Activated T-cell treated with anti-CD3 and anti-CD28 coated beads, Interleukin-2, amount 50 U/mL, for 1 hour (primary cell): ENCODE data around the gene ADD2.
"Not testable (repeated sequence)": the region's sequence is repeated elsewhere in the genome, so short reads cannot be mapped to it uniquely, and the experiment has no call there.

ENCODE experiments used
- DNase-seq: peaks from one replicate; pipeline ENCODE4 v3.0.0-alpha.2; 2020

Gene ADD2

DNA sequence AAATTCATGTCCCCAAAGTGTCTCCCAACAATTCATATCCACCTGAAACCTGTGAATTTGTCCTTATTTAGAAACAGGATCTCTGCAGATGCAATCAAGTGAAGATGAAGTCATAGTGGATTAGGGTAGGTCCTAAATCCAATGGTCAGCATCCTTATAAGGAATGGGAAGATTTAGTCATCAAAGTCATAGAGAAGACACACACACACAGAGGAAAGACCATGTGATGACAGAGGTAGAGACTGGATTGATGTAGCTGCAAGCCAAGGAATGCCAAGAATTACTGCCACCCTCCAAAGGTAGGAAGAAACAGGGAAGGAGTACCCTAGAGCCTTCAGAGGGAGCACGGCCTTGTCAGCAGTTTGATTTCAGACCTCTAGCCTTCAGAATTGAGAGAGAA lies 17.7 kb downstream of the ADD2 start:
- DNase-seq = no peak

DNA sequence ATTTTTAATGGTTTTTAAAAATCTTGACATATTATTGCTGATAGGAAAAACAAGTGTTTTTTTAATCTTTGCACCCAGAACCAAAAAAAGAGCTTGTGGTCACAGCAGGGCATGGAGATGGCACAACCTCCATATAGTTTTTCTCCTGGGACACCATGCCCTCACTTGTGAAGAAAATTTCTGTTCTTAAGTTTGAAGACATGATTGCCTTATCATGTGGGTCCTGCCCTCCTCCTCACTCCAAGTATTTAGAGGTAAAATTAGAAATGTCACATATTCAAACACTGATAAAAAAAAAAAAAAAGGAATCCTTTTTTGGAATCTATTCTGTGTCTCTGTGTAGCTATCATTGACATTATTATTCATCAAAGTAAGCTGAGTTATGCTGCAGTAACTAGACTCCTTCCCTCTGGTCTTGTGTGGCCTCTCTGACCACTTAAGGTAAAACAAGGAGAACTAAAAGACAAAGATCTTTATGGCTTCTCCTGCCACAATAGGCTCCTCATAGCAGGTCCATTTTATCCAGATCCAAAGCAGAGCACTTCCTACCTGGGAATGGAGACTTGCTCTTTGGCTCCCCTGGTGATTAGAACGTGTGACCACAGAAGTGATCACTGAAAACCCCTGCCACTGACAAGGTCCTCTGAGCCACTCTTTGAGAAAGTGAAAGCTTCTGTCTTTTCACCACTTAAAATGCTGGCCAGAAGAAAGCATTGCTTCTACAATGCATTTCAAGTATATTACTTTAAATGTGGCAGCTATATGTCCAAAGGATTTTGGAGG lies 19.8 kb downstream of the ADD2 start:
- DNase-seq = no peak

DNA sequence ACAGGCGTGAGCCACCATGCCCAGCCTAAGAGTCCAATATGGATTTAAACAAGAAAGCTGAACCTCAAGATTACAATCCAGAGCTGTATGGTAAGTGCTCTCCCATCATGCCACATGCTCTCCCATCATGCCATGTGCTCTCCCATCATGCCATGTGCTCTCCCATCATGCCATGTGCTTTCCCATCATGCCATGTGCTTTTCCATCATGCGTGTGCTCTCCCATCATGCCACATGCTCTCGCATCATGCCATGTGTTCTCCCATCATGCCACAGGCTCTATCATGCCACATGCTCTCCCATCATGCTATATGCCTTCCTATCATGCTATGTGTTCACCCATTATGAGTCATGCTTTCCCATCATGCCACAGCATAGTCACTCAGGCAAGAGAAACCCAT lies 20.7 kb downstream of the ADD2 start:
- DNase-seq = no peak

DNA sequence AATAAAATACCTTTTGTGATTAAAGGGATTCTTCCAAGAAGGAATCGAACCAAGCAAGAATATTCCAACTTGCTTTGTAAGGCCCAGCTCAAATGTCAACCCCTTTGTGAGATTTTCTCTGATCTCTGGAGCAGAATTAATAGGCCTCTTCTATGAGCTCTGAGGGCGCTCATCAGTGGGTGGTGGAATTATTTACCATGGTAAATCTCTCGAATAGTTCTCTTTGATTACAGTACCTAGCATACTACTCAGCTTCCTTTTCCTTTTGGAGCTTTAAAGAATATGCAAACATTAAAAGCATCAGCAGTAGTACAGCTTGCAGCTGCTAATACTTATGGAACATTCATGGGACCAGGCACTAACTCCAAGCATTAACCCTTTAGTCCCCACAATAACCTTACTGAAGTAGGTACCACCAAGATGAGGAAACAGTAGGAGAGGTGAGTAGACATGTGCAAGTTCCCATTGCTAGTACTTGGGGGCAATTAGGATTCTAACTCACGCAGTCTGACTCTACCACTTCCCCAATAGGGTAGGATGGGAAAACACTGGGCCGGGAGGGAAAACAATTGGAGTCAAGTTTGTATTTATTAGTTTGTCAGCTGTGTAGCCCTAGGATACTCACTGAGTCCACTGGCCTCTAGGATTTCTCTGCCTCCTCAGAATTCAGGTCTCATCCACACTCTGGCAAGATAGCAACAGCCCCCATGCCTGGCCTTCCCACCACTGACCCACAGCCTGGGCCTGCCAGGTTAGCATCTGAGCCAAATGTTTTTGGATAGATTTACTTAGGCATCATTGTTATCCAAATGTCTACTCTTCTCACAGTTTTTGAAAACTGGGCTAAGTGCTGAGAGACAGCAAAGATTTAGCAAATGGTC lies 21.7 kb downstream of the ADD2 start:
- DNase-seq = no peak

- no peak for DNase-seq
Observed at GRCh38 chr2:70745276-70745825, 22.6 kb downstream of the ADD2 start.

DNA sequence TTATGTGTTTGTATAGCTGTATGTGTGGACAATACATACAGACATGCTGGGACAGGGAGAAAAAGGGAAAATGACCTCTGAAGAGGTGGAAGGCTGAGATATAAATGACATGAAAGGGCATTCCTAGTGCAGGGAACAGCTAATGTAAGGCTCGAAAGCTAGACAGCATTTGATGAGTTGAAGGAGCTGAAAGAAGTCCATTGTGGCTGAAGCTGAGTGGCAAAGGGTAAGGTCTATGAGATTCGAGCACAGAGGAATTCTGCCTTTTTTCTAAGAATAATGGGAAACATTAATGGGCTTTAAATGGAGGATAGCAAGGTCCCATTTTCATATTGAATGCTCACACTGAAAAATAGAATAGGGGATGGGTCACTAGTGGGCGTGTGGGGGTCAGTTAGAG lies 23.6 kb downstream of the ADD2 start:
- no peak for DNase-seq

DNA sequence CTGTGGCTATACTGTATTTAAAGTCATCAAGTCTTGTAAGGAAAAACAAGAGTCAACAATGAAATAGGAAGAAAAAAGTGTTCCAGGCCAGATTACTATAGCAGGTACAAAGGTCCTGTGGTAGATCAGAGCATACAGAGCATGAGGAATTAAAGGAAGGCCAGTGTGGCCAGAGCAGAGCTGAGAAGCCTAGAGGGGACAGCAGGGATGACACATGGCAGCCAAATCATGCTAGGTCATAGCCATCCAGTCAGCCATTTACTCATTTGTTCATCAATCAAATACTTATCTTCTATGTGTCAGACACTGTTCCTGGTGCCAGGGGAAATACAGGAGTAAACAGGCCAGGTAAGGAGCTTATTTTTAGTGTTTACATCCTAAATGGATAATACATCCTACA lies 24.3 kb downstream of the ADD2 start:
- DNase-seq = no peak

DNA sequence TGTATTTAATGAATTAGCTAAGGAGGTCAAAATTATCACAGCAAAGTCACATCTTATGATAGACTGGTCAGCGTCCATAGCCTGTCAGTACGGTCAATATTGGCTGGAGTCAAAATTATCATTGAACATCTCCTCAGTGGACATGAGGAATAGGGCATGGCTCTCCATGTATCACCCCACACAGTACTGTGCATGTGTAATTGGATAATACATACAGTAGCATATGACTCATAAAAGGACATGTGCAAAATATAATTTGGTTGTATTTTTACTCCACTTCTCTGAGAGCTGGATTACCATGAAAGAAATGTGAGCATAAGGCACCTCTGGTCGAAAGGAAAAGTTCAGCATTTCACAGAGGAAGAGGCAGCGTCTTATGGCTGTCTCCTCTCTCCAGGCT lies 24.9 kb downstream of the ADD2 start:
- DNase-seq = no peak

GRCh38 chr2:70739492-70739891 lies 28.5 kb downstream of the ADD2 start:
- not testable (repeated sequence) for DNase-seq

DNA sequence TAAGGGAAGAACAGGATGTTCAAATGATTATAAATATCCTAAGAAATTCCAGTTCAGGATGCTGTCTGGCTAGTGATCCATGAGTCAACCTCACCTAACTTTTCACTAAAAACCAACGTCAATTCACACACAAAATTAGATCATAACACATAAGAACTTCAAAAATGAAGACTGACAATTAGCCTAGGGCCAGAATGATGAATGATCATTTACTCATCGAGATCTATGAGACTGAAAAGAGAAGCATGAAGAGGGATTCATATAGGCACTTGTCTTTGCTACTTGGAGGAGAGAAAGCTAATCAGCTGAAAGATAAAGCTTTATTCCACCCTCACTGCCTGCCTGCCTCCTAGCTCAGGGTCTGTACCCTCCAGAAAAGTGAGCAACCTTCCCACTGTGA lies 29.8 kb downstream of the ADD2 start:
- DNase-seq = no peak

DNA sequence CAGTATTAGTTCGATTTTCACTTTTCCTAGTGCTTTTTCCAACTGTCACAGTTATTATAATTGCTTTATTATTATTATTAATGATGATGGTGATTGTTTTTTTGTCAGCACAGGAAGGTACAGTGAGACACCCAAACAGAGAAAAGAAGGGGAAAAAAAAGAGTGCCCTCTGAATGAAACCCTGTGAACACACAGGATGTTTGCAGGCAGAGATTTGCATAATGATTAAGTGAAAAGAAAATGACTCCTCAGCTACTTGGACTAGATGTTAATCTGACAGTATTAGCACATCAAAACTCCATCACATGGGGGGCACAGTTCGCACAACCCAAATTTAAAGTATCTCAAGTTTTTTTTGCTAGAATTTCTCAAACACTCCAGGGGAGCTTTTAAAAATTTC lies 32.9 kb downstream of the ADD2 start:
- no peak for DNase-seq

GRCh38 chr2:70733646-70734180 lies 34.3 kb downstream of the ADD2 start:
- DNase-seq = no peak

- no peak for DNase-seq
Observed at GRCh38 chr2:70732766-70733645, 35.0 kb downstream of the ADD2 start.

DNA sequence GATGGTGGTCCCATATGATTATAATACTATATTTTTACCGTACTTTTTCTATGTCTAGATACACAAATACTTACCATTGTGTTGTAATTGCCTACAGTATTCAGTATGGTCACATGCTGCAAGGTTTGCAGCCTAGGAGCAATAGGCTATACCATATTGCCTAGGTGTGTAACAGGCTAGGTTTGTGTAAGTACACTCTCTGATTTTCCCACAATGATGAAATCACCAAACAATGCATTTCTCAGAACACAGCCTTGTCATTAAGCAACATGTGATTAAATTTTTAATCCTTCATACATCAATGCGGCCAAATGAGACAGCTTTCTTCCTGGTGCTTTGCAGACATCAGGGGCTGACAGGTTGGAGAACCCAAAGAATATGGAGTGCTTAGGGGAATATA lies 37.3 kb downstream of the ADD2 start:
- no peak for DNase-seq

- no peak for DNase-seq
Observed at GRCh38 chr2:70729647-70730046, 38.4 kb downstream of the ADD2 start.

DNA sequence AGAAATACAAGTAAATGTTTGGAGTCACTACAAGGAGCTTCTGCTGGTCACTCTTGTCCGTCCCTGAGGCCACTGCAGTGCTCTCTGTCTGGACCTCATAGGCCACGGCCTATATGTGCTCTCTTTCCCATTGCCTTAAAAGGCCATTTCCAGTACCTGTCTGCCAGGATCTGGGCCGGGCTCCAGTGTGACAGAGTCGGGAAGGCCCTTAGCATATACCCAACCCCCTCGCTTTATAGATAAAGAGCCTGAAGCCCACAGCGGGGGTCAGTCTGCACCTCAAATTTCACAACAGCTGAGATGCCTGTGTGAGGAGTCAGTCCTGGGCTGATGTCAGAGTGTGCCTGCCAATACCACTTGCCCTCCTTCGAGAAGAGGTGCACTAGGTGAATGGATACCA lies 39.9 kb downstream of the ADD2 start:
- no peak for DNase-seq

- no peak for DNase-seq
Observed at GRCh38 chr2:70726947-70727725, 40.9 kb downstream of the ADD2 start.

DNA sequence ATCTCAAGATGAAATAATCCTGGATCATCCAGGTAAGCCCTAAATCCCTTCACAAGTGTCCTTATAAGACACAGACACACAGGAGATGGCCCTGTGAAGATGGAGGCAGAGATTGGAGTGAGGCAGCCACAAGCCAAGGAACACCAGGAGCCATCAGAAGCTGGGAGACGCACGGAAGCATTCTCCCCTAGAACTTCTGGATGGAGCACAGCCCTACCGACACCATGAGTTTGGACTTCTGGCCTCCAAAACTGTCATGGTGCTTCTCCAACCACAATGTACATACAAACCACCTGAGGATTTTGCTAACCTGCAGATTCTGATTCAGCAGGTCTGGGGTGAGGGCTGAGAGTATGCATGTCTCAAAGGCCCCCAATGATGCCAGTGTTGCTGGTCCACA lies 42.5 kb downstream of the ADD2 start:
- DNase-seq = no peak

GRCh38 chr2:70724366-70724765 lies 43.6 kb downstream of the ADD2 start:
- DNase-seq = no peak

GRCh38 chr2:70723286-70723885 lies 44.6 kb downstream of the ADD2 start:
- DNase-seq = no peak

GRCh38 chr2:70720124-70720523 lies 47.9 kb downstream of the ADD2 start:
- DNase-seq = no peak
